GM12878 (cell line): ENCODE data around the gene PARN. TPM values are rescaled to one million over a fixed set of nuclear protein-coding genes. Genes with fewer than 3 reads are reported as not detected.

Experiments
- CBX5 ChIP-seq: sonication (generic); IDR thresholded peaks from 2 replicates; pipeline ENCODE4 v1.6.1; 2016; ENCODE audit warnings: low read depth, moderate library complexity, mild to moderate bottlenecking, inconsistent platforms
- CREB1 ChIP-seq: IDR thresholded peaks from 2 replicates; pipeline ENCODE4 v1.6.1; 2012; ENCODE audit warnings: low read depth, mild to moderate bottlenecking, inconsistent platforms
- HDAC6 ChIP-seq: fragments of 200-600 bp; sonication (generic); IDR thresholded peaks from one replicate; pipeline ENCODE4 v1.8.0; 2017; ENCODE audit warnings: antibody characterized with exemption; ENCODE audit not compliant: unreplicated experiment
- IKZF1 ChIP-seq: fragments of 450-650 bp; conservative IDR thresholded peaks from 2 replicates; pipeline ENCODE4 v1.6.1; 2017; ENCODE audit warnings: antibody characterized with exemption, mild to moderate bottlenecking
- KAT2A ChIP-seq: conservative IDR thresholded peaks from 2 replicates; pipeline ENCODE4 v1.6.1; 2011; ENCODE audit warnings: low read depth, low read length; ENCODE audit not compliant: control insufficient read depth
- MEF2B ChIP-seq: fragments of 450-650 bp; IDR thresholded peaks from 2 replicates; pipeline ENCODE4 v1.6.1; 2018; ENCODE audit warnings: mild to moderate bottlenecking, moderate library complexity; ENCODE audit not compliant: partially characterized antibody, poor library complexity, severe bottlenecking
- MTA3 ChIP-seq: IDR thresholded peaks from 2 replicates; pipeline ENCODE4 v1.6.1; 2012; ENCODE audit warnings: low read length, inconsistent platforms, borderline replicate concordance
- NBN ChIP-seq: fragments of 450-650 bp; IDR thresholded peaks from 2 replicates; pipeline ENCODE4 v1.6.1; 2016
- NR2C2 ChIP-seq: IDR thresholded peaks from 2 replicates; pipeline ENCODE4 v1.6.1; 2011; ENCODE audit warnings: borderline replicate concordance, low read depth; ENCODE audit not compliant: control insufficient read depth, insufficient read length
- SMAD5 ChIP-seq: IDR thresholded peaks from 2 replicates; pipeline ENCODE4 v1.6.1; 2016; ENCODE audit warnings: antibody characterized with exemption, low read depth
- SMARCA5 ChIP-seq: fragments of 450-650 bp; IDR thresholded peaks from 2 replicates; pipeline ENCODE4 v1.6.1; 2017; ENCODE audit warnings: mild to moderate bottlenecking
- SPI1 ChIP-seq: IDR thresholded peaks from 2 replicates; pipeline ENCODE4 v1.6.1; 2011; ENCODE audit warnings: low read depth, mild to moderate bottlenecking, low read length, moderate library complexity, borderline replicate concordance; ENCODE audit not compliant: insufficient read depth
- SREBF2 ChIP-seq: IDR thresholded peaks from 2 replicates; pipeline ENCODE4 v1.6.1; 2012; ENCODE audit warnings: mild to moderate bottlenecking, low read length
- USF1 ChIP-seq: IDR thresholded peaks from 2 replicates; pipeline ENCODE4 v1.6.1; 2011; ENCODE audit warnings: borderline replicate concordance, low read depth, mild to moderate bottlenecking, moderate library complexity, mixed read lengths, low read length; ENCODE audit not compliant: insufficient read depth; ENCODE audit errors: extremely low read length
- ZZZ3 ChIP-seq: IDR thresholded peaks from 2 replicates; pipeline ENCODE4 v1.6.1; 2011; ENCODE audit warnings: low read depth; ENCODE audit not compliant: control insufficient read depth, insufficient read length
- polyA plus RNA-seq, 11 experiments: library from polyadenylated mRNA; depleted of rRNA in 4 of 11; unstranded in 6 of 11; stranded (reverse) in 5 of 11; fragments of >200 nt; fragmentation: Nextera tagmentation in 4 of 11; fragmentation: Illumina TruSeq in 1 of 11; extraction: Ambion mirVana in 4 of 11; extraction: Trizol in 1 of 11; gene quantifications; 1 replicate in 1 of 11; 2 replicates in 10 of 11; pipeline versions ENCODE4 v1.2.1 to v1.2.3, GENCODE V29; 2011 to 2016; ENCODE audit warnings: inconsistent platforms in 2 of 11, missing spikeins in 2 of 11, low read depth in 1 of 11
- total RNA-seq, 4 experiments: library from RNA; depleted of rRNA in 3 of 4; stranded (reverse); fragments of >200 nt in 3 of 4; fragmentation: Illumina TruSeq in 1 of 4; extraction: Trizol in 1 of 4; gene quantifications; 2 replicates each; pipeline versions ENCODE4 v1.2.1 to v1.2.3, GENCODE V29; 2013 to 2021
- TF ChIP-seq, protein P1 (sequence below): fragments of 450-650 bp; formaldehyde crosslinking; IDR thresholded peaks from 2 replicates; pipeline ENCODE4 v1.4.0; 2020; ENCODE audit warnings: mild to moderate bottlenecking, moderate library complexity
- TF ChIP-seq, protein P2 (sequence below): fragments of 450-650 bp; IDR thresholded peaks from 2 replicates; pipeline ENCODE4 v1.6.1; 2018; ENCODE audit warnings: borderline replicate concordance, mild to moderate bottlenecking; ENCODE audit not compliant: partially characterized antibody
- TF ChIP-seq, protein P3 (sequence below): fragments of 450-650 bp; IDR thresholded peaks from 2 replicates; pipeline ENCODE4 v1.6.1; 2018; ENCODE audit warnings: mild to moderate bottlenecking, low read depth, moderate library complexity; ENCODE audit not compliant: partially characterized antibody
- TF ChIP-seq, protein P4 (sequence below): IDR thresholded peaks from 2 replicates; pipeline ENCODE4 v1.6.1; 2011; ENCODE audit warnings: mild to moderate bottlenecking, low read depth, low read length, moderate library complexity; ENCODE audit not compliant: insufficient replicate concordance

Gene PARN
- total and polyA plus RNA-seq, 10 of the 15 experiments (the other 5 are each of a cell fraction or from before 2014, with no cell fraction given) = 15.6 to 77.3 (median 47.7) TPM

- TF ChIP-seq, protein P1, sequence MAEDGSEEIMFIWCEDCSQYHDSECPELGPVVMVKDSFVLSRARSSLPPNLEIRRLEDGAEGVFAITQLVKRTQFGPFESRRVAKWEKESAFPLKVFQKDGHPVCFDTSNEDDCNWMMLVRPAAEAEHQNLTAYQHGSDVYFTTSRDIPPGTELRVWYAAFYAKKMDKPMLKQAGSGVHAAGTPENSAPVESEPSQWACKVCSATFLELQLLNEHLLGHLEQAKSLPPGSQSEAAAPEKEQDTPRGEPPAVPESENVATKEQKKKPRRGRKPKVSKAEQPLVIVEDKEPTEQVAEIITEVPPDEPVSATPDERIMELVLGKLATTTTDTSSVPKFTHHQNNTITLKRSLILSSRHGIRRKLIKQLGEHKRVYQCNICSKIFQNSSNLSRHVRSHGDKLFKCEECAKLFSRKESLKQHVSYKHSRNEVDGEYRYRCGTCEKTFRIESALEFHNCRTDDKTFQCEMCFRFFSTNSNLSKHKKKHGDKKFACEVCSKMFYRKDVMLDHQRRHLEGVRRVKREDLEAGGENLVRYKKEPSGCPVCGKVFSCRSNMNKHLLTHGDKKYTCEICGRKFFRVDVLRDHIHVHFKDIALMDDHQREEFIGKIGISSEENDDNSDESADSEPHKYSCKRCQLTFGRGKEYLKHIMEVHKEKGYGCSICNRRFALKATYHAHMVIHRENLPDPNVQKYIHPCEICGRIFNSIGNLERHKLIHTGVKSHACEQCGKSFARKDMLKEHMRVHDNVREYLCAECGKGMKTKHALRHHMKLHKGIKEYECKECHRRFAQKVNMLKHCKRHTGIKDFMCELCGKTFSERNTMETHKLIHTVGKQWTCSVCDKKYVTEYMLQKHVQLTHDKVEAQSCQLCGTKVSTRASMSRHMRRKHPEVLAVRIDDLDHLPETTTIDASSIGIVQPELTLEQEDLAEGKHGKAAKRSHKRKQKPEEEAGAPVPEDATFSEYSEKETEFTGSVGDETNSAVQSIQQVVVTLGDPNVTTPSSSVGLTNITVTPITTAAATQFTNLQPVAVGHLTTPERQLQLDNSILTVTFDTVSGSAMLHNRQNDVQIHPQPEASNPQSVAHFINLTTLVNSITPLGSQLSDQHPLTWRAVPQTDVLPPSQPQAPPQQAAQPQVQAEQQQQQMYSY (CRISPR knock-in tag) = no peak
- TF ChIP-seq, protein P2, sequence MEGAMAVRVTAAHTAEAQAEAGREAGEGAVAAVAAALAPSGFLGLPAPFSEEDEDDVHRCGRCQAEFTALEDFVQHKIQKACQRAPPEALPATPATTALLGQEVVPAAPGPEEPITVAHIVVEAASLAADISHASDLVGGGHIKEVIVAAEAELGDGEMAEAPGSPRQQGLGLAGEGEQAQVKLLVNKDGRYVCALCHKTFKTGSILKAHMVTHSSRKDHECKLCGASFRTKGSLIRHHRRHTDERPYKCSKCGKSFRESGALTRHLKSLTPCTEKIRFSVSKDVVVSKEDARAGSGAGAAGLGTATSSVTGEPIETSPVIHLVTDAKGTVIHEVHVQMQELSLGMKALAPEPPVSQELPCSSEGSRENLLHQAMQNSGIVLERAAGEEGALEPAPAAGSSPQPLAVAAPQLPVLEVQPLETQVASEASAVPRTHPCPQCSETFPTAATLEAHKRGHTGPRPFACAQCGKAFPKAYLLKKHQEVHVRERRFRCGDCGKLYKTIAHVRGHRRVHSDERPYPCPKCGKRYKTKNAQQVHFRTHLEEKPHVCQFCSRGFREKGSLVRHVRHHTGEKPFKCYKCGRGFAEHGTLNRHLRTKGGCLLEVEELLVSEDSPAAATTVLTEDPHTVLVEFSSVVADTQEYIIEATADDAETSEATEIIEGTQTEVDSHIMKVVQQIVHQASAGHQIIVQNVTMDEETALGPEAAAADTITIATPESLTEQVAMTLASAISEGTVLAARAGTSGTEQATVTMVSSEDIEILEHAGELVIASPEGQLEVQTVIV = no peak
- TF ChIP-seq, protein P3, sequence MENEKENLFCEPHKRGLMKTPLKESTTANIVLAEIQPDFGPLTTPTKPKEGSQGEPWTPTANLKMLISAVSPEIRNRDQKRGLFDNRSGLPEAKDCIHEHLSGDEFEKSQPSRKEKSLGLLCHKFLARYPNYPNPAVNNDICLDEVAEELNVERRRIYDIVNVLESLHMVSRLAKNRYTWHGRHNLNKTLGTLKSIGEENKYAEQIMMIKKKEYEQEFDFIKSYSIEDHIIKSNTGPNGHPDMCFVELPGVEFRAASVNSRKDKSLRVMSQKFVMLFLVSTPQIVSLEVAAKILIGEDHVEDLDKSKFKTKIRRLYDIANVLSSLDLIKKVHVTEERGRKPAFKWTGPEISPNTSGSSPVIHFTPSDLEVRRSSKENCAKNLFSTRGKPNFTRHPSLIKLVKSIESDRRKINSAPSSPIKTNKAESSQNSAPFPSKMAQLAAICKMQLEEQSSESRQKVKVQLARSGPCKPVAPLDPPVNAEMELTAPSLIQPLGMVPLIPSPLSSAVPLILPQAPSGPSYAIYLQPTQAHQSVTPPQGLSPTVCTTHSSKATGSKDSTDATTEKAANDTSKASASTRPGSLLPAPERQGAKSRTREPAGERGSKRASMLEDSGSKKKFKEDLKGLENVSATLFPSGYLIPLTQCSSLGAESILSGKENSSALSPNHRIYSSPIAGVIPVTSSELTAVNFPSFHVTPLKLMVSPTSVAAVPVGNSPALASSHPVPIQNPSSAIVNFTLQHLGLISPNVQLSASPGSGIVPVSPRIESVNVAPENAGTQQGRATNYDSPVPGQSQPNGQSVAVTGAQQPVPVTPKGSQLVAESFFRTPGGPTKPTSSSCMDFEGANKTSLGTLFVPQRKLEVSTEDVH = no peak
- peak; percentile 63 for TF ChIP-seq MEF2B
- no peak for TF ChIP-seq SMAD5
- TF ChIP-seq, protein P4, sequence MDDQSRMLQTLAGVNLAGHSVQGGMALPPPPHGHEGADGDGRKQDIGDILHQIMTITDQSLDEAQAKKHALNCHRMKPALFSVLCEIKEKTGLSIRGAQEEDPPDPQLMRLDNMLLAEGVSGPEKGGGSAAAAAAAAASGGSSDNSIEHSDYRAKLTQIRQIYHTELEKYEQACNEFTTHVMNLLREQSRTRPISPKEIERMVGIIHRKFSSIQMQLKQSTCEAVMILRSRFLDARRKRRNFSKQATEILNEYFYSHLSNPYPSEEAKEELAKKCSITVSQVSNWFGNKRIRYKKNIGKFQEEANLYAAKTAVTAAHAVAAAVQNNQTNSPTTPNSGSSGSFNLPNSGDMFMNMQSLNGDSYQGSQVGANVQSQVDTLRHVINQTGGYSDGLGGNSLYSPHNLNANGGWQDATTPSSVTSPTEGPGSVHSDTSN = no peak
- TF ChIP-seq CREB1 = no peak
- no peak; the same call in 1 of the 2 replicates for TF ChIP-seq IKZF1
- no peak for TF ChIP-seq NBN
- TF ChIP-seq NR2C2 = no peak
- no peak for TF ChIP-seq SREBF2
- no peak for TF ChIP-seq CBX5
- TF ChIP-seq USF1 = no peak
- no peak for TF ChIP-seq SMARCA5
- TF ChIP-seq HDAC6 = no peak
- TF ChIP-seq KAT2A = no peak
- TF ChIP-seq MTA3 = peak; percentile 61; the same call in 1 of the 2 replicates
- peak; percentile 40; the same call in 1 of the 2 replicates for TF ChIP-seq SPI1
- TF ChIP-seq ZZZ3 = no peak
Observed at GRCh38 chr16:14608111-14608566, 21.9 kb downstream of the PARN start (continued).
